HCT116 (cell line): ENCODE results near the gene TMEM132C. TPM values are rescaled to one million over a fixed set of nuclear protein-coding genes. Genes with fewer than 3 reads are reported as not detected.

Experiments
- ATAC-seq: fragments of 200-7000 bp; cut with Tn5 transposase; 2 replicates; pipeline ENCODE4 v1.9.1; 2020; ENCODE audit warnings: mild to moderate bottlenecking, moderate library complexity
- BruUV-seq: library from RNA; stranded (reverse); fragments of 400-500 nt; replicated peaks from 2 replicates; lab custom pipeline; 2021; lab: Mats Ljungman, UMichigan
- CTCF ChIA-PET: fragments of 300-600 bp; sonication (Branson Sonifier 250); formaldehyde crosslinking; loops from one replicate; lab custom pipeline; 2021; ENCODE audit warnings: antibody characterized with exemption; lab: Charles Lee
- POLR2A ChIA-PET: fragments of 300-600, 350-600 bp; sonication (Branson Sonifier 250); formaldehyde crosslinking; loops from one replicate; lab custom pipeline; 2021; ENCODE audit warnings: antibody characterized with exemption; lab: Charles Lee
- RAD21 ChIA-PET, 2 experiments: fragments of 300-600 bp; sonication (Branson Sonifier 250); formaldehyde crosslinking; loops; one replicate each; lab custom pipeline; 2023; ENCODE audit warnings: low total read pairs in 2 of 2; ENCODE audit not compliant: uncharacterized antibody in 2 of 2, unreplicated experiment in 2 of 2, low non-redundant PET in 1 of 2; lab: Charles Lee
- DNase-seq: peaks from one replicate; pipeline ENCODE4 v3.0.0-alpha.2; 2010; ENCODE audit warnings: low read depth, low spot score
- H2AFZ ChIP-seq: fragments of 200-600 bp; shearing (Covaris generic), sonication (generic); 2 replicates; pipeline ENCODE4 v1.6.1; 2017; ENCODE audit warnings: low read depth, mixed run types, mixed read lengths, antibody characterized with exemption, low read length; ENCODE audit not compliant: poor library complexity, severe bottlenecking
- H3K27ac ChIP-seq: 2 replicates; pipeline ENCODE4 v1.5.1; 2012; ENCODE audit warnings: low read depth, low read length
- H3K27me3 ChIP-seq: fragments of 200-600 bp; sonication (generic); 2 replicates; pipeline ENCODE4 v1.6.1; 2016; ENCODE audit warnings: mixed run types, low read length, mixed read lengths; ENCODE audit not compliant: insufficient read depth
- H3K36me3 ChIP-seq, 2 experiments: fragments of 200-500 bp in 1 of 2; fragments of 200-600 bp in 1 of 2; sonication (Bioruptor generic) in 1 of 2; sonication (generic) in 1 of 2; 2 replicates each; pipeline versions ENCODE4 v1.5.1 to v1.6.1; 2014 to 2016; ENCODE audit warnings: low read length in 2 of 2, inconsistent platforms in 1 of 2, mixed read lengths in 1 of 2, mixed run types in 1 of 2; ENCODE audit not compliant: insufficient read depth in 2 of 2, control insufficient read depth in 1 of 2
- H3K4me1 ChIP-seq, 2 experiments: fragments of 200-600 bp in 1 of 2; sonication (generic) in 1 of 2; 2 replicates each; pipeline versions ENCODE4 v1.5.1 to v1.6.1; 2012 to 2017; ENCODE audit warnings: low read length in 2 of 2, inconsistent platforms in 1 of 2, mild to moderate bottlenecking in 1 of 2, mixed read lengths in 1 of 2, mixed run types in 1 of 2, moderate library complexity in 1 of 2; ENCODE audit not compliant: insufficient read depth in 2 of 2, control insufficient read depth in 1 of 2
- H3K4me2 ChIP-seq: fragments of 200-600 bp; sonication (generic); 2 replicates; pipeline ENCODE4 v1.6.1; 2017; ENCODE audit warnings: mixed run types, low read length, mixed read lengths
- H3K4me3 ChIP-seq, 2 experiments: fragments of 200-600 bp in 1 of 2; sonication (generic) in 1 of 2; replicated peaks in 1 of 2; 2 replicates each; pipeline ENCODE4 v1.5.1; 2011 to 2016; ENCODE audit warnings: low read length in 2 of 2, control low read depth in 1 of 2, low read depth in 1 of 2, mild to moderate bottlenecking in 1 of 2, mixed read lengths in 1 of 2, mixed run types in 1 of 2
- H3K79me2 ChIP-seq: fragments of 200-600 bp; sonication (generic); 2 replicates; pipeline ENCODE4 v1.6.1; 2017; ENCODE audit warnings: mild to moderate bottlenecking, mixed run types, low read length, moderate library complexity, mixed read lengths; ENCODE audit not compliant: insufficient read depth
- H3K9ac ChIP-seq: fragments of 200-600 bp; sonication (generic); 2 replicates; pipeline ENCODE4 v1.6.1; 2016; ENCODE audit warnings: low read length, mixed read lengths
- H3K9me2 ChIP-seq: fragments of 200-600 bp; sonication (generic), shearing (Covaris generic); 2 replicates; pipeline ENCODE4 v1.6.1; 2017; ENCODE audit warnings: mixed run types, mild to moderate bottlenecking, moderate library complexity; ENCODE audit not compliant: insufficient read depth
- H3K9me3 ChIP-seq, 2 experiments: fragments of 200-500 bp in 1 of 2; fragments of 200-600 bp in 1 of 2; sonication (Bioruptor generic) in 1 of 2; sonication (generic) in 1 of 2; 2 replicates each; pipeline ENCODE4 v1.6.1; 2014 to 2017; ENCODE audit warnings: low read length in 2 of 2, mixed read lengths in 2 of 2, inconsistent platforms in 1 of 2, low read depth in 1 of 2, mild to moderate bottlenecking in 1 of 2, mixed run types in 1 of 2, moderate library complexity in 1 of 2; ENCODE audit not compliant: control insufficient read depth in 1 of 2, insufficient read depth in 1 of 2
- H4K20me1 ChIP-seq: fragments of 200-600 bp; sonication (generic), shearing (Covaris generic); 2 replicates; pipeline ENCODE4 v1.6.1; 2017; ENCODE audit warnings: mixed run types, mild to moderate bottlenecking, moderate library complexity; ENCODE audit not compliant: insufficient read depth
- CTCF ChIP-seq, 3 experiments: fragments of 200-600 bp in 1 of 3; sonication (generic) in 1 of 3; IDR thresholded peaks in 2 of 3; conservative IDR thresholded peaks in 1 of 3; 2 replicates each; pipeline ENCODE4 v1.5.1; 2012 to 2017; ENCODE audit warnings: low read depth in 2 of 3, low read length in 2 of 3, antibody characterized with exemption in 1 of 3, borderline replicate concordance in 1 of 3, control low read depth in 1 of 3, mild to moderate bottlenecking in 1 of 3, mixed read lengths in 1 of 3, mixed run types in 1 of 3, moderate library complexity in 1 of 3; ENCODE audit not compliant: insufficient read depth in 1 of 3
- EZH2 ChIP-seq: fragments of 200-600 bp; sonication (generic); IDR thresholded peaks from 2 replicates; pipeline ENCODE4 v1.6.1; 2017; ENCODE audit warnings: antibody characterized with exemption, mixed run types
- EZH2phosphoT487 ChIP-seq: fragments of 200-600 bp; IDR thresholded peaks from 2 replicates; pipeline ENCODE4 v1.6.1; 2018; ENCODE audit warnings: antibody characterized with exemption, borderline replicate concordance
- FOSL1 ChIP-seq: IDR thresholded peaks from 2 replicates; pipeline ENCODE4 v1.6.1; 2012; ENCODE audit warnings: low read depth
- JUND ChIP-seq: IDR thresholded peaks from 2 replicates; pipeline ENCODE4 v1.6.1; 2012
- POLR2AphosphoS5 ChIP-seq: IDR thresholded peaks from 2 replicates; pipeline ENCODE4 v1.6.1; 2011; ENCODE audit warnings: mild to moderate bottlenecking, low read depth, low read length, moderate library complexity
- RAD21 ChIP-seq: IDR thresholded peaks from 2 replicates; pipeline ENCODE4 v1.6.1; 2012; ENCODE audit warnings: low read depth, mild to moderate bottlenecking
- SP1 ChIP-seq: IDR thresholded peaks from 2 replicates; pipeline ENCODE4 v1.6.1; 2012; ENCODE audit warnings: low read depth
- SRF ChIP-seq: IDR thresholded peaks from 2 replicates; pipeline ENCODE4 v1.6.1; 2012; ENCODE audit warnings: low read depth
- TCF7L2 ChIP-seq: IDR thresholded peaks from 2 replicates; pipeline ENCODE4 v1.7.0; 2011; ENCODE audit warnings: borderline replicate concordance, inconsistent platforms; ENCODE audit not compliant: insufficient read depth, insufficient read length; ENCODE audit errors: extremely low read depth
- YY1 ChIP-seq: IDR thresholded peaks from 2 replicates; pipeline ENCODE4 v1.6.1; 2011; ENCODE audit warnings: low read length, low read depth, moderate library complexity, mild to moderate bottlenecking; ENCODE audit not compliant: insufficient replicate concordance; ENCODE audit errors: extremely low read depth
- ZFX ChIP-seq: fragments of 450-650 bp; IDR thresholded peaks from 2 replicates; pipeline ENCODE4 v1.6.1; 2017
- intact Hi-C: fragments of 100-400 bp; cut with micrococcal nuclease; formaldehyde crosslinking; loops from 2 replicates; pipeline ENCODE4 v1.10.0; 2022
- total RNA-seq: library from RNA; stranded (reverse); gene quantifications from one replicate; pipeline ENCODE4 v1.2.1, GENCODE V29; 2021; ENCODE audit not compliant: unreplicated experiment
- TF ChIP-seq, protein P1 (sequence below): IDR thresholded peaks from 2 replicates; pipeline ENCODE4 v1.6.1; 2012; ENCODE audit warnings: low read depth

Gene TMEM132C
- total RNA-seq, 1 experiment from 2014 or later: not detected

DNA sequence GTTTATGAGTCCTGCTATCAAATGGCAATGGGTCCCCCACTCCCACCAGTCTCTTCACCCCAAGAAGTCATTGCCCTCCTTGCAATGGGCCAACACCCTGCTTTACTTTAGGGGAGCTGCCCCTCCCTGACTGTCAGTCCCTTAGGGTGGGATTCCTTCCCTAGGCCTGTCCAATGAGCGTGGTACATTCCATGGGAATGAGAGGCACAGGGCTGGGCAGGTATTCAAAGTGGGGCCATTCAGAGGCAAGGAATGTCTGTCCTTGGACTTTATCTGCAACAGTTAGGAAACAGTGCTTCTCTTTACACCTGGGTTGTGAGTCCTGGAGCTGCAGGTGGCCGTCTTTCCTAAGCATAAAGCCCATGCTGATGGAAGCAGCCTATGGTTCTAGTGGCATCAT lies 40.8 kb downstream of the TMEM132C start:
- H3K27ac ChIP-seq: no peak overlapping the region
- ChIA-PET POLR2A (no interaction called here), CTCF (no interaction called here), RAD21 (no interaction called here)
- H3K4me3 ChIP-seq: no peak overlapping the region
- intact Hi-C loops: no loop called here
- H3K36me3 ChIP-seq: no peaks in the 10 kb centered on the region
- DNase-seq (no peak), ATAC-seq (no peak)
- H3K9me3 ChIP-seq: peaks cover 12 to 21% of the 10 kb centered on the region in 2 experiments; a peak in 2 of 4 replicates
- BruUV-seq: no TSS peak
- no peaks in the 10 kb centered on the region for H3K79me2 ChIP-seq
- no peak overlapping the region for H2AFZ ChIP-seq
- no peaks in the 10 kb centered on the region for H4K20me1 ChIP-seq
- no peaks in the 10 kb centered on the region for H3K27me3 ChIP-seq
- H3K9me2 ChIP-seq: no peaks in the 10 kb centered on the region
- H3K9ac ChIP-seq: no peak overlapping the region
- no peak for TF ChIP-seq POLR2AphosphoS5
- H3K4me1 ChIP-seq: no peaks in the 10 kb centered on the region
- no peak overlapping the region for H3K4me2 ChIP-seq

DNA sequence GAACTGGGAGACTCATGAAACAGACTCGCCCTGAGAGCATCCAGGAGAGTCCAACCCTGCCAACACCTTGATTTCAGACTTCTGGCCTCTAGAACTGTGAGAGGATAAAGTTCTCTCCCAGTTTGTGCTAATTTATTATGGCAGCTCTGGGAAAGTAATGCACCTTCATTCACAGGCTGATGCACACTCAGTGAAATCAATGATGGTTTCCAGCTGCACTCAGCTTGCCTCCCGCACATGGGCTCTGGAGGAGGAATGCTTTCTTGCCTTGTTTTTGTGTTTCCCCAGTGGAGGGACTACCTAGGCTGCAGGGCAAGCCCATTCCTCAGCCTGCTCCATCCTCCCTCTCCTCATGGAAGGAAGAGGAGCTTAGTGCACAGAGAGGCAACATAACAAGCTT lies 45.7 kb downstream of the TMEM132C start:
- Histone ChIP-seq H3K36me3 (no peaks in the 10 kb centered on the region), H3K79me2 (no peaks in the 10 kb centered on the region), H3K27me3 (no peaks in the 10 kb centered on the region), H3K9me2 (no peaks in the 10 kb centered on the region), H3K4me3 (no peak overlapping the region), H3K27ac (no peak overlapping the region), H3K4me1 (no peaks in the 10 kb centered on the region), H4K20me1 (no peaks in the 10 kb centered on the region), H3K9ac (no peak overlapping the region), H3K4me2 (no peak overlapping the region), H2AFZ (no peak overlapping the region), H3K9me3 (peaks cover 9 to 19% of the 10 kb centered on the region in 2 experiments; a peak in 2 of 4 replicates)
- CTCF ChIA-PET: no interaction called here
- DNase-seq (no peak), ATAC-seq (no peak)
- POLR2A ChIA-PET: no interaction called here
- intact Hi-C loops: no loop called here
- RAD21 ChIA-PET: no interaction called here
- BruUV-seq: no TSS peak
- TF ChIP-seq SRF (no peak), JUND (no peak), SP1 (no peak), TCF7L2 (no peak), YY1 (no peak), EZH2phosphoT487 (no peak), EZH2 (no peak), CTCF (IDR thresholded peaks at IDR 0.05 in 2 of 3, conservative IDR thresholded peaks at IDR 0.05 in 1 of 3; ENCODE audit: borderline replicate concordance in 1 of 3, insufficient read depth in 1 of 3, low read depth in 2 of 3, low read length in 2 of 3) (no peak), ZFX (no peak), RAD21 (no peak), FOSL1 (no peak)
- TF ChIP-seq, protein P1, sequence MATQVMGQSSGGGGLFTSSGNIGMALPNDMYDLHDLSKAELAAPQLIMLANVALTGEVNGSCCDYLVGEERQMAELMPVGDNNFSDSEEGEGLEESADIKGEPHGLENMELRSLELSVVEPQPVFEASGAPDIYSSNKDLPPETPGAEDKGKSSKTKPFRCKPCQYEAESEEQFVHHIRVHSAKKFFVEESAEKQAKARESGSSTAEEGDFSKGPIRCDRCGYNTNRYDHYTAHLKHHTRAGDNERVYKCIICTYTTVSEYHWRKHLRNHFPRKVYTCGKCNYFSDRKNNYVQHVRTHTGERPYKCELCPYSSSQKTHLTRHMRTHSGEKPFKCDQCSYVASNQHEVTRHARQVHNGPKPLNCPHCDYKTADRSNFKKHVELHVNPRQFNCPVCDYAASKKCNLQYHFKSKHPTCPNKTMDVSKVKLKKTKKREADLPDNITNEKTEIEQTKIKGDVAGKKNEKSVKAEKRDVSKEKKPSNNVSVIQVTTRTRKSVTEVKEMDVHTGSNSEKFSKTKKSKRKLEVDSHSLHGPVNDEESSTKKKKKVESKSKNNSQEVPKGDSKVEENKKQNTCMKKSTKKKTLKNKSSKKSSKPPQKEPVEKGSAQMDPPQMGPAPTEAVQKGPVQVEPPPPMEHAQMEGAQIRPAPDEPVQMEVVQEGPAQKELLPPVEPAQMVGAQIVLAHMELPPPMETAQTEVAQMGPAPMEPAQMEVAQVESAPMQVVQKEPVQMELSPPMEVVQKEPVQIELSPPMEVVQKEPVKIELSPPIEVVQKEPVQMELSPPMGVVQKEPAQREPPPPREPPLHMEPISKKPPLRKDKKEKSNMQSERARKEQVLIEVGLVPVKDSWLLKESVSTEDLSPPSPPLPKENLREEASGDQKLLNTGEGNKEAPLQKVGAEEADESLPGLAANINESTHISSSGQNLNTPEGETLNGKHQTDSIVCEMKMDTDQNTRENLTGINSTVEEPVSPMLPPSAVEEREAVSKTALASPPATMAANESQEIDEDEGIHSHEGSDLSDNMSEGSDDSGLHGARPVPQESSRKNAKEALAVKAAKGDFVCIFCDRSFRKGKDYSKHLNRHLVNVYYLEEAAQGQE: no peak
